HepG2 (cell line): ENCODE measurements around the gene BBS4. TPM values are rescaled to one million over a fixed set of nuclear protein-coding genes. Genes with fewer than 3 reads are reported as not detected.

Source experiments
- ATAD3A ChIP-seq: sonication (generic); formaldehyde crosslinking; IDR thresholded peaks from 2 replicates; pipeline ENCODE4 v1.4.0; 2020; ENCODE audit warnings: missing genetic modification reagents
- ATF7-NPFF ChIP-seq: sonication (generic); formaldehyde crosslinking; IDR thresholded peaks from 2 replicates; pipeline ENCODE4 v1.8.1; 2023; ENCODE audit warnings: mild to moderate bottlenecking, low read depth, missing genetic modification reagents, moderate library complexity
- EP300 ChIP-seq, 3 experiments: sonication (generic) in 1 of 3; formaldehyde crosslinking in 1 of 3; IDR thresholded peaks; 2 replicates each; pipeline versions ENCODE4 v1.5.1 to v1.6.1; 2011 to 2020; ENCODE audit warnings: low read depth in 2 of 3, low read length in 2 of 3, borderline replicate concordance in 1 of 3, improper control_type of control experiment in 1 of 3, mild to moderate bottlenecking in 1 of 3, missing genetic modification reagents in 1 of 3, moderate library complexity in 1 of 3
- HDAC1 ChIP-seq: sonication (generic); formaldehyde crosslinking; IDR thresholded peaks from 2 replicates; pipeline ENCODE4 v1.5.1; 2020; ENCODE audit warnings: mild to moderate bottlenecking, missing genetic modification reagents
- RBM39 ChIP-seq: fragments of 200-400 bp; formaldehyde crosslinking; IDR thresholded peaks from one replicate; pipeline ENCODE4 v1.6.1; 2018; ENCODE audit warnings: antibody characterized with exemption, mild to moderate bottlenecking, low read depth, low read length; ENCODE audit not compliant: poor library complexity, severe bottlenecking
- TOE1 ChIP-seq: sonication (generic); formaldehyde crosslinking; IDR thresholded peaks from 2 replicates; pipeline ENCODE4 v1.4.0; 2020; ENCODE audit warnings: mild to moderate bottlenecking, missing genetic modification reagents
- U2AF1 ChIP-seq: fragments of 200-400 bp; formaldehyde crosslinking; optimal IDR thresholded peaks from 2 replicates; pipeline ENCODE3; 2017; ENCODE audit warnings: mild to moderate bottlenecking, low read depth, low read length
- YEATS4 ChIP-seq: sonication (generic); formaldehyde crosslinking; IDR thresholded peaks from 2 replicates; pipeline ENCODE4 v1.4.0; 2020; ENCODE audit warnings: missing genetic modification reagents, borderline replicate concordance
- ZBTB7A ChIP-seq: sonication (generic); formaldehyde crosslinking; IDR thresholded peaks from 2 replicates; pipeline ENCODE4 v1.8.0; 2022; ENCODE audit warnings: mild to moderate bottlenecking, missing genetic modification reagents
- ZFP36L2 ChIP-seq: sonication (generic); formaldehyde crosslinking; IDR thresholded peaks from 2 replicates; pipeline ENCODE4 v1.4.0; 2020; ENCODE audit warnings: missing genetic modification reagents
- ZNF260 ChIP-seq: sonication (generic); formaldehyde crosslinking; IDR thresholded peaks from 2 replicates; pipeline ENCODE4 v1.4.0; 2020; ENCODE audit warnings: missing genetic modification reagents, low read depth, mild to moderate bottlenecking, borderline replicate concordance
- ZNF292 ChIP-seq: sonication (generic); formaldehyde crosslinking; IDR thresholded peaks from 2 replicates; pipeline ENCODE4 v1.8.1; 2022; ENCODE audit warnings: mild to moderate bottlenecking, low read depth, missing genetic modification reagents, borderline replicate concordance
- ZNF484 ChIP-seq: sonication (generic); formaldehyde crosslinking; IDR thresholded peaks from 2 replicates; pipeline ENCODE4 v1.5.1; 2020; ENCODE audit warnings: mild to moderate bottlenecking, low read depth, missing genetic modification reagents, borderline replicate concordance
- ZNF556 ChIP-seq: sonication (generic); formaldehyde crosslinking; IDR thresholded peaks from 2 replicates; pipeline ENCODE4 v1.4.0; 2020; ENCODE audit warnings: mild to moderate bottlenecking, missing genetic modification reagents, borderline replicate concordance
- ZNF781 ChIP-seq: sonication (generic); formaldehyde crosslinking; IDR thresholded peaks from 2 replicates; pipeline ENCODE4 v1.5.1; 2020; ENCODE audit warnings: borderline replicate concordance, mild to moderate bottlenecking, missing genetic modification reagents; ENCODE audit errors: not compliant biosample characterization
- ZNF816 ChIP-seq: sonication (generic); formaldehyde crosslinking; IDR thresholded peaks from 2 replicates; pipeline ENCODE4 v1.8.0; 2022; ENCODE audit warnings: missing genetic modification reagents, mild to moderate bottlenecking, borderline replicate concordance
- polyA plus RNA-seq, 8 experiments: library from polyadenylated mRNA; depleted of rRNA in 3 of 8; stranded (reverse) in 7 of 8; unstranded in 1 of 8; fragments of >200 nt; fragmentation: Illumina TruSeq in 4 of 8; extraction: Trizol in 4 of 8; gene quantifications; 2 replicates each; pipeline versions ENCODE4 v1.2.1 to v1.2.3, GENCODE V29; 2011 to 2016; ENCODE audit warnings: low read depth in 4 of 8, missing spikeins in 1 of 8, mixed read lengths in 1 of 8; ENCODE audit not compliant: insufficient read depth in 1 of 8
- total RNA-seq, 5 experiments: library from RNA; depleted of rRNA; stranded (reverse); fragments of >200 nt; fragmentation: Illumina TruSeq; extraction: Trizol; gene quantifications; 2 replicates each; pipeline ENCODE4 v1.2.3, GENCODE V29; 2016; ENCODE audit warnings: low read depth in 1 of 5
- TF ChIP-seq, protein P1 (sequence below): sonication (generic); formaldehyde crosslinking; IDR thresholded peaks from 2 replicates; pipeline ENCODE4 v1.4.0; 2020; ENCODE audit warnings: missing genetic modification reagents
- TF ChIP-seq, protein P2 (sequence below): sonication (generic); formaldehyde crosslinking; IDR thresholded peaks from 2 replicates; pipeline ENCODE4 v1.4.0; 2020; ENCODE audit warnings: missing genetic modification reagents
- TF ChIP-seq, protein P3 (sequence below): sonication (generic); formaldehyde crosslinking; IDR thresholded peaks from 2 replicates; pipeline ENCODE4 v1.5.0; 2020; ENCODE audit warnings: mild to moderate bottlenecking, missing genetic modification reagents
- TF ChIP-seq, protein P4 (sequence below): sonication (generic); IDR thresholded peaks from 2 replicates; pipeline ENCODE4 v1.6.1; 2016; ENCODE audit warnings: low read depth, borderline replicate concordance

BBS4 gene
- total and polyA plus RNA-seq, 2 of the 13 experiments (the other 11 are each of a cell fraction or from before 2014, with no cell fraction given): 16.0 to 21.3 TPM

DNA sequence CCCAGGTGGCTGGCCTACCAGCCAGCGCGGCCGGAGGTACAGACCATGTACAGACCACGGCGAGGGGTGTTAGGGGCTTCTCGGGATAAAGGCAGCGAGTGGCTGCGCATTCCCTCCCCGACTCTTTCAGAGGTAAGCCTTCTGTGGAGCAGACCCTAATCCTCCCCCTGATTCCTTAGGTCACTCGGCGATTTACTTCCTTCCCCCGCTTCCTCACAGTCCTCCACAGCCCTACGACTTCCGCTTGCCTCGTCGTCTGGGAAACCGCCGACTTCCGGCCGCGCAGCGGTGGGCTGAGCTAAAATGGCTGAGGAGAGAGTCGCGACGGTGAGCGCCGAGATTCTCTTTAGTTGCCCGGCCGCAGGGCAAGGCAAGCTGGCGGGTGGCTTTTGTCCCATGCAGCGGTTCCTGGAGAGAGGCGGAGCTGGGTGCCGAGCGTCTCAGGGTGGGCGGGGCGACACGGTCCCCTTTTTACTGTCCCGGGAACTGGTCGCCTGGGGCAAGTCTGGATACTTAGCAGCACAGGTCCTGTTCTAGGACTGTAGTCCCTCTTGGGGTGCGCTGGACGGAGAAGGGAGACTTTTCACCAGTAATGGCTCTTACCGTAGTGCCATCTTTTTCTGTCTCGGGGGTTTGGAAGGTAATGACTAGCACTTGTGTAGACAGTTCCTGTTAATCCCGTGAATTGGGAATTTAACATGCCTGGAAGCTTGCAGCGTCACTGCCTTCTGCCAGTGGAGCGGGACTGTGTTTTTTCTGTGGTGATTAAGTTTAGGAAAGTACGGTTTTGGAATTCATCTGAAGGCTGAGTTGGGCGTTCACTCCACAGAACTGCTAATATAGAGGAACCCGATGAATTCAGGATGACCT lies at the start of gene BBS4, which contains the start of gene HIGD2B (continued):
- no peak for TF ChIP-seq TOE1 (CRISPR knock-in tag)
- TF ChIP-seq ZNF556 (CRISPR knock-in tag): no peak
- TF ChIP-seq, protein P1, sequence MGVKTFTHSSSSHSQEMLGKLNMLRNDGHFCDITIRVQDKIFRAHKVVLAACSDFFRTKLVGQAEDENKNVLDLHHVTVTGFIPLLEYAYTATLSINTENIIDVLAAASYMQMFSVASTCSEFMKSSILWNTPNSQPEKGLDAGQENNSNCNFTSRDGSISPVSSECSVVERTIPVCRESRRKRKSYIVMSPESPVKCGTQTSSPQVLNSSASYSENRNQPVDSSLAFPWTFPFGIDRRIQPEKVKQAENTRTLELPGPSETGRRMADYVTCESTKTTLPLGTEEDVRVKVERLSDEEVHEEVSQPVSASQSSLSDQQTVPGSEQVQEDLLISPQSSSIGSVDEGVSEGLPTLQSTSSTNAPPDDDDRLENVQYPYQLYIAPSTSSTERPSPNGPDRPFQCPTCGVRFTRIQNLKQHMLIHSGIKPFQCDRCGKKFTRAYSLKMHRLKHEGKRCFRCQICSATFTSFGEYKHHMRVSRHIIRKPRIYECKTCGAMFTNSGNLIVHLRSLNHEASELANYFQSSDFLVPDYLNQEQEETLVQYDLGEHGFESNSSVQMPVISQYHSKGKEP (CRISPR knock-in tag): no peak
- peak; percentile 93 for TF ChIP-seq HDAC1 (CRISPR knock-in tag)
- no peak for TF ChIP-seq RBM39
- TF ChIP-seq ZNF292 (CRISPR knock-in tag): peak; percentile 51; the same call in 1 of the 2 replicates
- peak; percentile 80 for TF ChIP-seq U2AF1
- TF ChIP-seq ZNF816: peak; percentile 79; the same call in 1 of the 2 replicates
- no peak for TF ChIP-seq ZNF260 (CRISPR knock-in tag)
- TF ChIP-seq EP300 (IDR thresholded peaks at IDR 0.05; ENCODE audit: low read depth in 2 of 2, low read length in 2 of 2): no peak
- no peak for TF ChIP-seq EP300 (CRISPR knock-in tag; IDR thresholded peaks at IDR 0.05; ENCODE audit: borderline replicate concordance)
- no peak for TF ChIP-seq ZNF484
- no peak for TF ChIP-seq ATF7-NPFF
- TF ChIP-seq, protein P2, sequence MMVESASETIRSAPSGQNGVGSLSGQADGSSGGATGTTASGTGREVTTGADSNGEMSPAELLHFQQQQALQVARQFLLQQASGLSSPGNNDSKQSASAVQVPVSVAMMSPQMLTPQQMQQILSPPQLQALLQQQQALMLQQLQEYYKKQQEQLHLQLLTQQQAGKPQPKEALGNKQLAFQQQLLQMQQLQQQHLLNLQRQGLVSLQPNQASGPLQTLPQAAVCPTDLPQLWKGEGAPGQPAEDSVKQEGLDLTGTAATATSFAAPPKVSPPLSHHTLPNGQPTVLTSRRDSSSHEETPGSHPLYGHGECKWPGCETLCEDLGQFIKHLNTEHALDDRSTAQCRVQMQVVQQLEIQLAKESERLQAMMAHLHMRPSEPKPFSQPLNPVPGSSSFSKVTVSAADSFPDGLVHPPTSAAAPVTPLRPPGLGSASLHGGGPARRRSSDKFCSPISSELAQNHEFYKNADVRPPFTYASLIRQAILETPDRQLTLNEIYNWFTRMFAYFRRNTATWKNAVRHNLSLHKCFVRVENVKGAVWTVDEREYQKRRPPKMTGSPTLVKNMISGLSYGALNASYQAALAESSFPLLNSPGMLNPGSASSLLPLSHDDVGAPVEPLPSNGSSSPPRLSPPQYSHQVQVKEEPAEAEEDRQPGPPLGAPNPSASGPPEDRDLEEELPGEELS: 0 out of 2 replicates have a peak, but pooled peaks have one; percentile 14
- TF ChIP-seq YEATS4 (CRISPR knock-in tag): peak; percentile 38; the same call in 1 of the 2 replicates
- no peak for TF ChIP-seq ZBTB7A
- TF ChIP-seq ZFP36L2: no peak
- TF ChIP-seq ATAD3A: no peak
- TF ChIP-seq, protein P3, sequence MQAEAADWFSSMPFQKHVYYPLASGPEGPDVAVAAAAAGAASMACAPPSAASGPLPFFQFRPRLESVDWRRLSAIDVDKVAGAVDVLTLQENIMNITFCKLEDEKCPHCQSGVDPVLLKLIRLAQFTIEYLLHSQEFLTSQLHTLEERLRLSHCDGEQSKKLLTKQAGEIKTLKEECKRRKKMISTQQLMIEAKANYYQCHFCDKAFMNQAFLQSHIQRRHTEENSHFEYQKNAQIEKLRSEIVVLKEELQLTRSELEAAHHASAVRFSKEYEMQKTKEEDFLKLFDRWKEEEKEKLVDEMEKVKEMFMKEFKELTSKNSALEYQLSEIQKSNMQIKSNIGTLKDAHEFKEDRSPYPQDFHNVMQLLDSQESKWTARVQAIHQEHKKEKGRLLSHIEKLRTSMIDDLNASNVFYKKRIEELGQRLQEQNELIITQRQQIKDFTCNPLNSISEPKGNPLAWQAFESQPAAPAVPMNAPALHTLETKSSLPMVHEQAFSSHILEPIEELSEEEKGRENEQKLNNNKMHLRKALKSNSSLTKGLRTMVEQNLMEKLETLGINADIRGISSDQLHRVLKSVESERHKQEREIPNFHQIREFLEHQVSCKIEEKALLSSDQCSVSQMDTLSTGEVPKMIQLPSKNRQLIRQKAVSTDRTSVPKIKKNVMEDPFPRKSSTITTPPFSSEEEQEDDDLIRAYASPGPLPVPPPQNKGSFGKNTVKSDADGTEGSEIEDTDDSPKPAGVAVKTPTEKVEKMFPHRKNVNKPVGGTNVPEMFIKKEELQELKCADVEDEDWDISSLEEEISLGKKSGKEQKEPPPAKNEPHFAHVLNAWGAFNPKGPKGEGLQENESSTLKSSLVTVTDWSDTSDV: peak; percentile 61; the same call in 1 of the 2 replicates
- TF ChIP-seq, protein P4, sequence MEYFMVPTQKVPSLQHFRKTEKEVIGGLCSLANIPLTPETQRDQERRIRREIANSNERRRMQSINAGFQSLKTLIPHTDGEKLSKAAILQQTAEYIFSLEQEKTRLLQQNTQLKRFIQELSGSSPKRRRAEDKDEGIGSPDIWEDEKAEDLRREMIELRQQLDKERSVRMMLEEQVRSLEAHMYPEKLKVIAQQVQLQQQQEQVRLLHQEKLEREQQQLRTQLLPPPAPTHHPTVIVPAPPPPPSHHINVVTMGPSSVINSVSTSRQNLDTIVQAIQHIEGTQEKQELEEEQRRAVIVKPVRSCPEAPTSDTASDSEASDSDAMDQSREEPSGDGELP: no peak
- peak; percentile 27 for TF ChIP-seq ZNF781 (CRISPR knock-in tag)
